CD14-positive monocyte (primary cell): ENCODE results near the gene ZBTB7C. TPM values are rescaled to one million over a fixed set of nuclear protein-coding genes. Genes with fewer than 3 reads are reported as not detected.

Experiments used
- DNase-seq, 3 donors: peaks; one replicate each; pipeline ENCODE4 v3.0.0-alpha.2; 2011 to 2022
- H2AFZ ChIP-seq: 2 replicates; pipeline ENCODE4 v1.6.0; 2012; ENCODE audit warnings: mild to moderate bottlenecking, low read depth, low read length, inconsistent platforms; ENCODE audit not compliant: insufficient read depth, poor library complexity, severe bottlenecking
- H3K27ac ChIP-seq, 2 donors: 1 replicate in 1 of 2; 2 replicates in 1 of 2; pipeline ENCODE4 v1.5.1; 2012 to 2013; ENCODE audit warnings: low read length in 2 of 2, control low read depth in 1 of 2, inconsistent platforms in 1 of 2, low read depth in 1 of 2, mild to moderate bottlenecking in 1 of 2
- H3K27me3 ChIP-seq, 2 donors: one replicate each; pipeline versions ENCODE4 v1.6.0 to v1.6.1; 2011 to 2013; ENCODE audit warnings: low read length in 2 of 2; ENCODE audit not compliant: control insufficient read depth in 2 of 2, insufficient read depth in 2 of 2
- H3K36me3 ChIP-seq, 2 donors: replicated peaks in 1 of 2; 1 replicate in 1 of 2; 2 replicates in 1 of 2; pipeline versions ENCODE4 v1.5.1 to v1.6.1; 2012 to 2013; ENCODE audit warnings: low read length in 2 of 2, control low read depth in 1 of 2, inconsistent platforms in 1 of 2, mild to moderate bottlenecking in 1 of 2; ENCODE audit not compliant: insufficient read depth in 2 of 2, control insufficient read depth in 1 of 2
- H3K4me1 ChIP-seq, 2 donors: 1 replicate in 1 of 2; 2 replicates in 1 of 2; pipeline versions ENCODE4 v1.5.1 to v1.6.1; 2012 to 2013; ENCODE audit warnings: low read length in 2 of 2, control low read depth in 1 of 2, inconsistent platforms in 1 of 2, mild to moderate bottlenecking in 1 of 2, moderate library complexity in 1 of 2; ENCODE audit not compliant: insufficient read depth in 2 of 2, control insufficient read depth in 1 of 2
- H3K4me2 ChIP-seq: replicated peaks from 2 replicates; pipeline ENCODE3; 2012; ENCODE audit warnings: low read length, moderate library complexity, mild to moderate bottlenecking; ENCODE audit not compliant: poor library complexity, severe bottlenecking; ENCODE audit errors: extremely low read depth
- H3K4me3 ChIP-seq, 3 experiments: fragments of 200-600 bp in 1 of 3; sonication (generic) in 1 of 3; replicated peaks in 1 of 3; 1 replicate in 2 of 3; 2 replicates in 1 of 3; pipeline ENCODE4 v1.5.1; 2011 to 2013; ENCODE audit warnings: low read length in 3 of 3, mild to moderate bottlenecking in 3 of 3, control low read depth in 2 of 3, low read depth in 2 of 3, inconsistent platforms in 1 of 3, moderate library complexity in 1 of 3
- H3K79me2 ChIP-seq: 2 replicates; pipeline ENCODE4 v1.6.0; 2012; ENCODE audit warnings: mild to moderate bottlenecking, control low read depth, inconsistent platforms, low read length, moderate library complexity; ENCODE audit not compliant: insufficient read depth
- H3K9ac ChIP-seq: 2 replicates; pipeline ENCODE4 v1.6.0; 2017; ENCODE audit warnings: low read length, mild to moderate bottlenecking; ENCODE audit not compliant: insufficient read depth, poor library complexity, severe bottlenecking
- H3K9me3 ChIP-seq, 2 donors: replicated peaks in 1 of 2; 1 replicate in 1 of 2; 2 replicates in 1 of 2; pipeline versions ENCODE4 v1.5.1 to v1.6.1; 2012 to 2013; ENCODE audit warnings: low read length in 2 of 2, control low read depth in 1 of 2; ENCODE audit not compliant: control insufficient read depth in 1 of 2, insufficient read depth in 1 of 2
- H4K20me1 ChIP-seq: 2 replicates; pipeline ENCODE4 v1.6.0; 2012; ENCODE audit warnings: mild to moderate bottlenecking, low read length, control low read depth, moderate library complexity; ENCODE audit not compliant: insufficient read depth
- H3K27ac Mint-ChIP-seq, 7 donors: one replicate each; pipeline ENCODE4 v1.8.0; 2020; ENCODE audit warnings: mild to moderate bottlenecking in 7 of 7, mixed read lengths in 7 of 7, moderate library complexity in 6 of 7, inconsistent platforms in 2 of 7
- H3K27me3 Mint-ChIP-seq, 3 donors: one replicate each; pipeline ENCODE4 v1.8.0; 2021 to 2022; ENCODE audit warnings: low read depth in 3 of 3, mild to moderate bottlenecking in 3 of 3, mixed read lengths in 3 of 3, moderate library complexity in 3 of 3, inconsistent platforms in 1 of 3
- H3K36me3 Mint-ChIP-seq, 2 donors: one replicate each; pipeline ENCODE4 v1.8.0; 2020; ENCODE audit warnings: mixed read lengths in 2 of 2, inconsistent platforms in 1 of 2, mild to moderate bottlenecking in 1 of 2
- H3K4me1 Mint-ChIP-seq: one replicate; pipeline ENCODE4 v1.8.0; 2020; ENCODE audit warnings: mild to moderate bottlenecking, mixed read lengths
- H3K4me3 Mint-ChIP-seq, 2 donors: one replicate each; pipeline ENCODE4 v1.8.0; 2020; ENCODE audit warnings: mild to moderate bottlenecking in 2 of 2, mixed read lengths in 2 of 2, moderate library complexity in 1 of 2
- H3K9me3 Mint-ChIP-seq, 7 donors: one replicate each; pipeline ENCODE4 v1.8.0; 2020 to 2022; ENCODE audit warnings: mixed read lengths in 7 of 7, mild to moderate bottlenecking in 6 of 7, moderate library complexity in 6 of 7, inconsistent platforms in 2 of 7
- CTCF ChIP-seq: fragments of 200-600 bp; IDR thresholded peaks from one replicate; pipeline ENCODE4 v1.8.0; 2022; ENCODE audit warnings: antibody characterized with exemption, mild to moderate bottlenecking
- WGBS: methylation state at CpG from one replicate; pipeline ENCODE4 v1.1.5; 2013; ENCODE audit warnings: missing lambda C conversion rate; ENCODE audit not compliant: insufficient coverage; 5-methylcytosine and 5-hydroxymethylcytosine counted together
- intact Hi-C, 2 donors: fragments of 100-400 bp; cut with micrococcal nuclease; formaldehyde crosslinking; loops; one replicate each; pipeline versions ENCODE4 v1.15.0 to v1.15.1; 2023
- polyA plus RNA-seq, 3 donors: library from polyadenylated mRNA; depleted of rRNA in 1 of 3; unstranded in 2 of 3; stranded (reverse) in 1 of 3; fragments of 300-500 nt in 2 of 3; fragments of >200 nt in 1 of 3; fragmentation: Illumina TruSeq in 2 of 3; gene quantifications; 1 replicate in 2 of 3; 2 replicates in 1 of 3; pipeline ENCODE4 v1.2.3, GENCODE V29; 2012 to 2021

The ZBTB7C gene
- polyA plus RNA-seq, 3 donors = 0.03 to 0.09 TPM; not detected in 1

- H3K27ac ChIP-seq = no peak overlapping the region
- H3K4me1 ChIP-seq = no peaks in the 10 kb centered on the region
- no peaks in the 10 kb centered on the region for H3K9me3 ChIP-seq
- no peak for TF ChIP-seq CTCF
- no peaks in the 10 kb centered on the region for H3K36me3 ChIP-seq
- 97% methylated on average over 3 of the region's 4 CpGs for WGBS
- no peak overlapping the region for H2AFZ ChIP-seq
- H3K27me3 ChIP-seq = peaks cover 0 to 14% of the 10 kb centered on the region in 2 donors
- no peak overlapping the region for H3K4me2 ChIP-seq
- H3K4me1 Mint-ChIP-seq = no peaks in the 10 kb centered on the region
- no peak for DNase-seq
- no peak overlapping the region for H3K9ac ChIP-seq
- H3K4me3 Mint-ChIP-seq = no peak overlapping the region
- H3K9me3 Mint-ChIP-seq = no peaks in the 10 kb centered on the region
- no peaks in the 10 kb centered on the region for H4K20me1 ChIP-seq
- H3K27ac Mint-ChIP-seq = no peak overlapping the region
- intact Hi-C loops = loop anchor here in 1 of 2 donors (2.0 kb wide), 1 partner anchor 21 kb away; no protein-coding TSS in a partner anchor
- no peak overlapping the region for H3K4me3 ChIP-seq
- H3K36me3 Mint-ChIP-seq = no peaks in the 10 kb centered on the region
- H3K79me2 ChIP-seq = no peaks in the 10 kb centered on the region
- H3K27me3 Mint-ChIP-seq = peaks cover 10 to 22% (median 16%) of the 10 kb centered on the region in 3 donors
Measured at GRCh38 chr18:48123941-48124340, 285.2 kb downstream of the ZBTB7C start.

- no peak overlapping the region for H3K27ac ChIP-seq
- H3K4me1 ChIP-seq = no peaks in the 10 kb centered on the region
- H3K79me2 ChIP-seq = no peaks in the 10 kb centered on the region
- no peaks in the 10 kb centered on the region for H3K36me3 ChIP-seq
- no peak overlapping the region for H3K4me3 ChIP-seq
- H3K9me3 Mint-ChIP-seq = no peaks in the 10 kb centered on the region
- no peaks in the 10 kb centered on the region for H3K4me1 Mint-ChIP-seq
- no peak for DNase-seq
- peaks cover 0 to 14% of the 10 kb centered on the region in 2 donors for H3K27me3 ChIP-seq
- H4K20me1 ChIP-seq = no peaks in the 10 kb centered on the region
- H2AFZ ChIP-seq = no peak overlapping the region
- TF ChIP-seq CTCF = no peak
- no peaks in the 10 kb centered on the region for H3K36me3 Mint-ChIP-seq
- no peaks in the 10 kb centered on the region for H3K9me3 ChIP-seq
- no peak overlapping the region for H3K9ac ChIP-seq
- H3K27me3 Mint-ChIP-seq = peaks cover 8 to 21% (median 16%) of the 10 kb centered on the region in 3 donors
- no peak overlapping the region for H3K4me2 ChIP-seq
- WGBS = 80% methylated on average over 1 of the region's 6 CpGs
- H3K27ac Mint-ChIP-seq = no peak overlapping the region
- intact Hi-C loops = loop anchor here in 1 of 2 donors (2.0 kb wide), 1 partner anchor 21 kb away; no protein-coding TSS in a partner anchor
- no peak overlapping the region for H3K4me3 Mint-ChIP-seq
Measured at GRCh38 chr18:48123324-48123723, 285.9 kb downstream of the ZBTB7C start.
